Spleen (tissue), 7 donors: ENCODE data around the gene CGB1.

Experiments used
- POLR2A ChIP-seq, 3 donors: fragments of 450-650 bp; IDR thresholded peaks; one replicate each; pipeline ENCODE4 v1.5.1; 2017; ENCODE audit warnings: antibody characterized with exemption in 3 of 3, mild to moderate bottlenecking in 1 of 3
- TF ChIP-seq, protein P1 (sequence below), 11 experiments: fragments of 200-600 bp in 7 of 11; fragments of 450-650 bp in 4 of 11; sonication (generic) in 4 of 11; IDR thresholded peaks in 8 of 11; conservative IDR thresholded peaks in 3 of 11; 1 replicate in 7 of 11; 2 replicates in 4 of 11; pipeline versions ENCODE4 v1.4.0 to v1.8.0; 2016 to 2021; ENCODE audit warnings: antibody characterized with exemption in 11 of 11, inconsistent platforms in 4 of 11, mild to moderate bottlenecking in 1 of 11
- donor health status: DM: no; HTN: no; CAD: no; lungs with moderate emphysema.
- donor health status: DM: no; HTN: no; CAD: no.
- donor health status: DM: no; HTN: no; CAD: no.

DNA sequence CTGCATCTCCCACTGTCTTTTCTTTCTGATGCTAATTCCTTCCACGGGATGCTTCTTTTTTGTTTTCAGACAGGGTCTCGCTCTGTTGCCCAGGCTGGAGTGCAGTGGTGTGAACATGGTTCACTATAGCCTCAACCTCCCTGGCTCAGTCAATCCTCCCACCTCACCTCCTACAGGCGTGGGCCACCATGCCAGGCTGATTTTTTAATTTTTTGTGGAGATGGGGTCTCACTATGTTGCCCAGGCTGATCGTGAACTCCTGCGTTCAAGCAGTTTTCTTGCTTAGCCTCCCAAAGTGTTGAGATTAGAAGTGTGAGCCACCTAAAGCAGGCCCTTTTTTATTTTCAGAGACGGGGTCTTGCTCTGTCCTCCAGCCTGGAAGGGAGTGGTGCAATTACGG is 48.4 kb downstream of the CGB1 start:
- TF ChIP-seq, protein P1, sequence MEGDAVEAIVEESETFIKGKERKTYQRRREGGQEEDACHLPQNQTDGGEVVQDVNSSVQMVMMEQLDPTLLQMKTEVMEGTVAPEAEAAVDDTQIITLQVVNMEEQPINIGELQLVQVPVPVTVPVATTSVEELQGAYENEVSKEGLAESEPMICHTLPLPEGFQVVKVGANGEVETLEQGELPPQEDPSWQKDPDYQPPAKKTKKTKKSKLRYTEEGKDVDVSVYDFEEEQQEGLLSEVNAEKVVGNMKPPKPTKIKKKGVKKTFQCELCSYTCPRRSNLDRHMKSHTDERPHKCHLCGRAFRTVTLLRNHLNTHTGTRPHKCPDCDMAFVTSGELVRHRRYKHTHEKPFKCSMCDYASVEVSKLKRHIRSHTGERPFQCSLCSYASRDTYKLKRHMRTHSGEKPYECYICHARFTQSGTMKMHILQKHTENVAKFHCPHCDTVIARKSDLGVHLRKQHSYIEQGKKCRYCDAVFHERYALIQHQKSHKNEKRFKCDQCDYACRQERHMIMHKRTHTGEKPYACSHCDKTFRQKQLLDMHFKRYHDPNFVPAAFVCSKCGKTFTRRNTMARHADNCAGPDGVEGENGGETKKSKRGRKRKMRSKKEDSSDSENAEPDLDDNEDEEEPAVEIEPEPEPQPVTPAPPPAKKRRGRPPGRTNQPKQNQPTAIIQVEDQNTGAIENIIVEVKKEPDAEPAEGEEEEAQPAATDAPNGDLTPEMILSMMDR (IDR thresholded peaks at IDR 0.05 in 8 of 11, conservative IDR thresholded peaks at IDR 0.05 in 3 of 11): no peak
- no peak for TF ChIP-seq POLR2A (IDR thresholded peaks at IDR 0.05)
